ENCODE results near the gene ZNRD2.

GRCh38 chr11:65610404-65610803 lies 40.1 kb downstream of the ZNRD2 start:
- TF ChIP-seq POLR2AphosphoS5 (IDR thresholded peaks at IDR 0.05; ENCODE audit: low read depth, low read length) (no peak), REST (IDR thresholded peaks at IDR 0.05; ENCODE audit: insufficient read depth in 1 of 2, low read depth in 2 of 2, low read length in 2 of 2) (no peak), TAF1 (IDR thresholded peaks at IDR 0.05; ENCODE audit: borderline replicate concordance, insufficient read depth, low read length) (no peak), SIN3A (IDR thresholded peaks at IDR 0.05; ENCODE audit: borderline replicate concordance, insufficient read depth, low read length) (no peak)
